OCI-LY1 (cell line): ENCODE results near the gene ABCC4.

Experiments
- H2AFZ ChIP-seq: fragments of 200-600 bp; sonication (generic), shearing (Covaris generic); 2 replicates; pipeline ENCODE4 v1.6.0; 2014; ENCODE audit warnings: antibody characterized with exemption, mild to moderate bottlenecking, low read length
- H3F3A ChIP-seq: fragments of 200-600 bp; sonication (generic), shearing (Covaris generic); 2 replicates; pipeline ENCODE4 v1.6.0; 2014; ENCODE audit warnings: mild to moderate bottlenecking, antibody characterized with exemption, low read length, moderate library complexity; ENCODE audit not compliant: insufficient read depth
- H3K27ac ChIP-seq: fragments of 200-600 bp; sonication (generic); 2 replicates; pipeline ENCODE4 v1.5.1; 2014; ENCODE audit warnings: low read length, mixed run types, mild to moderate bottlenecking, low read depth; ENCODE audit not compliant: poor library complexity, severe bottlenecking
- H3K27me3 ChIP-seq: fragments of 200-600 bp; sonication (generic); 2 replicates; pipeline ENCODE4 v1.6.0; 2014; ENCODE audit warnings: antibody characterized with exemption, mild to moderate bottlenecking, low read length, moderate library complexity; ENCODE audit not compliant: insufficient read depth
- H3K36me3 ChIP-seq: fragments of 200-600 bp; sonication (generic); 2 replicates; pipeline ENCODE4 v1.6.1; 2014; ENCODE audit warnings: mild to moderate bottlenecking, antibody characterized with exemption, low read length, moderate library complexity, mixed read lengths; ENCODE audit not compliant: insufficient read depth
- H3K4me1 ChIP-seq: fragments of 200-600 bp; sonication (generic); 2 replicates; pipeline ENCODE4 v1.5.1; 2014; ENCODE audit warnings: mild to moderate bottlenecking, low read length, moderate library complexity; ENCODE audit not compliant: insufficient read depth, severe bottlenecking
- H3K4me2 ChIP-seq: fragments of 200-600 bp; sonication (generic), shearing (Covaris generic); 2 replicates; pipeline ENCODE4 v1.6.1; 2014; ENCODE audit warnings: low read length
- H3K4me3 ChIP-seq: fragments of 200-600 bp; sonication (generic); 2 replicates; pipeline ENCODE4 v1.5.1; 2014; ENCODE audit warnings: low read length, low read depth, mild to moderate bottlenecking, mixed read lengths; ENCODE audit not compliant: poor library complexity, severe bottlenecking
- H3K79me2 ChIP-seq: fragments of 200-600 bp; shearing (Covaris generic); 2 replicates; pipeline ENCODE4 v1.6.1; 2016; ENCODE audit warnings: mixed run types, low read length, mixed read lengths; ENCODE audit not compliant: insufficient read depth
- H3K9ac ChIP-seq: fragments of 200-600 bp; sonication (generic), shearing (Covaris generic); 2 replicates; pipeline ENCODE4 v1.6.1; 2014; ENCODE audit warnings: mild to moderate bottlenecking, low read length, mixed read lengths
- H3K9me2 ChIP-seq: fragments of 200-600 bp; sonication (generic), shearing (Covaris generic); 2 replicates; pipeline ENCODE4 v1.6.1; 2014; ENCODE audit warnings: low read depth, mild to moderate bottlenecking, low read length, mixed read lengths
- H3K9me3 ChIP-seq: fragments of 200-600 bp; shearing (Covaris generic); 2 replicates; pipeline ENCODE4 v1.6.1; 2014; ENCODE audit warnings: low read length, mixed read lengths
- H4K20me1 ChIP-seq: fragments of 200-600 bp; sonication (generic), shearing (Covaris generic); 2 replicates; pipeline ENCODE4 v1.6.0; 2016; ENCODE audit warnings: mild to moderate bottlenecking, low read length; ENCODE audit not compliant: insufficient read depth
- CTCF ChIP-seq: fragments of 200-600 bp; sonication (generic), shearing (Covaris generic); IDR thresholded peaks from 2 replicates; pipeline ENCODE4 v1.5.1; 2017; ENCODE audit warnings: mild to moderate bottlenecking, antibody characterized with exemption, low read length, moderate library complexity, mixed read lengths
- EZH2 ChIP-seq: fragments of 200-600 bp; sonication (generic), shearing (Covaris generic); IDR thresholded peaks from 2 replicates; pipeline ENCODE4 v1.8.0; 2017; ENCODE audit warnings: borderline replicate concordance, mixed run types, mild to moderate bottlenecking, antibody characterized with exemption, low read length, moderate library complexity, mixed read lengths

ABCC4 gene

GRCh38 chr13:94994506-94994905, 306.7 kb downstream of the ABCC4 start:
- H3K9me3 ChIP-seq = no peaks in the 10 kb centered on the region
- no peak for TF ChIP-seq EZH2
- TF ChIP-seq CTCF = no peak

GRCh38 chr13:94993616-94994015, 307.6 kb downstream of the ABCC4 start:
- Histone ChIP-seq H3K4me3 (no peak overlapping the region), H3K9ac (no peak overlapping the region), H3K9me2 (no peaks in the 10 kb centered on the region), H3K27ac (no peak overlapping the region), H3K79me2 (no peaks in the 10 kb centered on the region), H3K27me3 (no peaks in the 10 kb centered on the region), H4K20me1 (no peaks in the 10 kb centered on the region), H3F3A (no peaks in the 10 kb centered on the region), H3K9me3 (no peaks in the 10 kb centered on the region), H2AFZ (no peak overlapping the region), H3K4me1 (no peaks in the 10 kb centered on the region), H3K36me3 (no peaks in the 10 kb centered on the region), H3K4me2 (no peak overlapping the region)
- TF ChIP-seq CTCF (no peak), EZH2 (no peak)

More at GRCh38 chr13:94994506-94994905, 306.7 kb downstream of the ABCC4 start:
- Histone ChIP-seq H3K4me3 (no peak overlapping the region), H3K4me2 (no peak overlapping the region), H3K4me1 (no peaks in the 10 kb centered on the region), H3K27ac (no peak overlapping the region), H3K27me3 (no peaks in the 10 kb centered on the region), H2AFZ (no peak overlapping the region), H3K79me2 (no peaks in the 10 kb centered on the region), H3K9ac (no peak overlapping the region), H3K36me3 (no peaks in the 10 kb centered on the region), H4K20me1 (no peaks in the 10 kb centered on the region), H3K9me2 (no peaks in the 10 kb centered on the region), H3F3A (no peaks in the 10 kb centered on the region)

- Histone ChIP-seq H3K27ac (no peak overlapping the region), H3K79me2 (no peaks in the 10 kb centered on the region), H3K27me3 (no peaks in the 10 kb centered on the region), H3K9me3 (no peaks in the 10 kb centered on the region), H2AFZ (no peak overlapping the region), H3K9ac (no peak overlapping the region), H3K4me3 (no peak overlapping the region), H4K20me1 (no peaks in the 10 kb centered on the region), H3K4me1 (no peaks in the 10 kb centered on the region), H3K4me2 (no peak overlapping the region), H3F3A (no peaks in the 10 kb centered on the region), H3K9me2 (no peaks in the 10 kb centered on the region), H3K36me3 (no peaks in the 10 kb centered on the region)
- TF ChIP-seq EZH2 (no peak), CTCF (no peak)
These were observed 309.0 kb downstream of the ABCC4 start for GRCh38 chr13:94992036-94992960.
